ENCODE data around the gene USP17L30.
"Not testable (repeated sequence)": the region's sequence is repeated elsewhere in the genome, so short reads cannot be mapped to it uniquely, and the experiment has no call there.

USP17L30 gene, protein sequence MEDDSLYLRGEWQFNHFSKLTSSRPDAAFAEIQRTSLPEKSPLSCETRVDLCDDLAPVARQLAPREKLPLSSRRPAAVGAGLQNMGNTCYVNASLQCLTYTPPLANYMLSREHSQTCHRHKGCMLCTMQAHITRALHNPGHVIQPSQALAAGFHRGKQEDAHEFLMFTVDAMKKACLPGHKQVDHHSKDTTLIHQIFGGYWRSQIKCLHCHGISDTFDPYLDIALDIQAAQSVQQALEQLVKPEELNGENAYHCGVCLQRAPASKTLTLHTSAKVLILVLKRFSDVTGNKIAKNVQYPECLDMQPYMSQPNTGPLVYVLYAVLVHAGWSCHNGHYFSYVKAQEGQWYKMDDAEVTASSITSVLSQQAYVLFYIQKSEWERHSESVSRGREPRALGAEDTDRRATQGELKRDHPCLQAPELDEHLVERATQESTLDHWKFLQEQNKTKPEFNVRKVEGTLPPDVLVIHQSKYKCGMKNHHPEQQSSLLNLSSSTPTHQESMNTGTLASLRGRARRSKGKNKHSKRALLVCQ

GRCh38 chr4:9362829-9363228 lies at the start of gene USP17L30:
TSS of gene USP17L30 (plus strand) at chr4:9363129. CDS start at chr4:9363129, 0 bp downstream.
- not testable (repeated sequence) for DNase-seq

- not testable (repeated sequence) for DNase-seq
Observed at GRCh38 chr4:9324191-9324590, 38.7 kb upstream of the USP17L30 start.

GRCh38 chr4:9324865-9325264 lies 38.1 kb upstream of the USP17L30 start, which contains the start of gene USP17L24:
TSS of gene USP17L24 (plus strand) at chr4:9325165. CDS start at chr4:9325165, 0 bp downstream.
- DNase-seq: not testable (repeated sequence)

GRCh38 chr4:9329611-9330010 lies 33.3 kb upstream of the USP17L30 start, which contains the start of gene USP17L25:
TSS of gene USP17L25 (plus strand) at chr4:9329911. CDS start at chr4:9329911, 0 bp downstream.
- DNase-seq: not testable (repeated sequence)

GRCh38 chr4:9334358-9334757 lies 28.6 kb upstream of the USP17L30 start, which contains the start of gene USP17L26:
TSS of gene USP17L26 (plus strand) at chr4:9334658. CDS start at chr4:9334658, 0 bp downstream.
- not testable (repeated sequence) for DNase-seq

GRCh38 chr4:9339103-9339502 lies 23.8 kb upstream of the USP17L30 start, which contains the start of gene USP17L5:
TSS of gene USP17L5 (plus strand) at chr4:9339403. CDS start at chr4:9339403, 0 bp downstream.
- DNase-seq: not testable (repeated sequence)

DNA sequence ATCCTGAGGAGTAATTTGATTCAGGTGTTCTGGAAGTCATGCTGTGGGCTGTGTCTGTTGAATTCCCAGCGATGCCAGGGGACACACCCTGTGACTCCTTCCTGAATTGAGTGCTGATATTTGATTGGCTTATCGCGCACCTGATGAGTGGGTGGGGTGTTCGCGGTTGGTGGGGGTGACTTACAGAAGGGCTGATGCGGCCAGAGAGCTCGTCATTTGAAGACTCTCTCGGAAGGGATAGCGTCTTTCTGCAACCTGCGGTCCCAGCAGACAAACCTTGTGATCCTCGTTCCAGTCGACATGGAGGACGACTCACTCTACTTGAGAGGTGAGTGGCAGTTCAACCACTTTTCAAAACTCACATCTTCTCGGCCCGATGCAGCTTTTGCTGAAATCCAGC lies 19.1 kb upstream of the USP17L30 start, which contains the start of gene USP17L27:
USP17L27 (plus strand) TSS at position 301 of the 400 bp plus-strand sequence; CDS start at position 301, 0 bp downstream.
- not testable (repeated sequence) for DNase-seq

DNA sequence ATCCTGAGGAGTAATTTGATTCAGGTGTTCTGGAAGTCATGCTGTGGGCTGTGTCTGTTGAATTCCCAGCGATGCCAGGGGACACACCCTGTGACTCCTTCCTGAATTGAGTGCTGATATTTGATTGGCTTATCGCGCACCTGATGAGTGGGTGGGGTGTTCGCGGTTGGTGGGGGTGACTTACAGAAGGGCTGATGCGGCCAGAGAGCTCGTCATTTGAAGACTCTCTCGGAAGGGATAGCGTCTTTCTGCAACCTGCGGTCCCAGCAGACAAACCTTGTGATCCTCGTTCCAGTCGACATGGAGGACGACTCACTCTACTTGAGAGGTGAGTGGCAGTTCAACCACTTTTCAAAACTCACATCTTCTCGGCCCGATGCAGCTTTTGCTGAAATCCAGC lies 14.3 kb upstream of the USP17L30 start, which contains the start of gene USP17L28:
USP17L28 (plus strand) TSS at position 301 of the 400 bp plus-strand sequence; CDS start at position 301, 0 bp downstream.
- not testable (repeated sequence) for DNase-seq

GRCh38 chr4:9350866-9351265 lies 12.1 kb upstream of the USP17L30 start:
- not testable (repeated sequence) for DNase-seq

DNA sequence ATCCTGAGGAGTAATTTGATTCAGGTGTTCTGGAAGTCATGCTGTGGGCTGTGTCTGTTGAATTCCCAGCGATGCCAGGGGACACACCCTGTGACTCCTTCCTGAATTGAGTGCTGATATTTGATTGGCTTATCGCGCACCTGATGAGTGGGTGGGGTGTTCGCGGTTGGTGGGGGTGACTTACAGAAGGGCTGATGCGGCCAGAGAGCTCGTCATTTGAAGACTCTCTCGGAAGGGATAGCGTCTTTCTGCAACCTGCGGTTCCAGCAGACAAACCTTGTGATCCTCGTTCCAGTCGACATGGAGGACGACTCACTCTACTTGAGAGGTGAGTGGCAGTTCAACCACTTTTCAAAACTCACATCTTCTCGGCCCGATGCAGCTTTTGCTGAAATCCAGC lies 9.6 kb upstream of the USP17L30 start, which contains the start of gene USP17L29:
USP17L29 (plus strand) TSS at position 301 of the 400 bp plus-strand sequence; CDS start at position 301, 0 bp downstream.
- not testable (repeated sequence) for DNase-seq

DNA sequence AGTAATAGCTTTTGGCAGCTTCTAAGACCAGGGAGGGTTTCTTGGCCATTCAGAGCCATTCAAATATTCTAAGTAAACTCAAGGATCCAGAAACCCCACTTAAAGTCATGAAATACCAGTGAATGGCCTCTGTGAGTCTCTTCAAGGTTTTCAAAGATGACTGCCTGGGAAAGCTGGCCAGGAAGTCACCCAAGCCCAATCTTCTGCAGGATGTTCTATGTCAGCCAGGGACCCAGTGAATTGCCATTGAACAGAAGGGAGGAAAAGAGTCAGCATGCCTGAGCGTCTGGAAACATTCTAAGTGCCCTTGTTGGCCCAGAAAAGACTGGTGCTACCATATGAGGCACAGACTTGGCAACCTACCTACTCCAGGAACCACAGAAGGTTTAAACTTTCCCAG lies 17.0 kb downstream of the USP17L30 start:
- not testable (repeated sequence) for DNase-seq

GRCh38 chr4:9381012-9381534 lies 18.1 kb downstream of the USP17L30 start:
- peak; percentile 60 for DNase-seq

DNA sequence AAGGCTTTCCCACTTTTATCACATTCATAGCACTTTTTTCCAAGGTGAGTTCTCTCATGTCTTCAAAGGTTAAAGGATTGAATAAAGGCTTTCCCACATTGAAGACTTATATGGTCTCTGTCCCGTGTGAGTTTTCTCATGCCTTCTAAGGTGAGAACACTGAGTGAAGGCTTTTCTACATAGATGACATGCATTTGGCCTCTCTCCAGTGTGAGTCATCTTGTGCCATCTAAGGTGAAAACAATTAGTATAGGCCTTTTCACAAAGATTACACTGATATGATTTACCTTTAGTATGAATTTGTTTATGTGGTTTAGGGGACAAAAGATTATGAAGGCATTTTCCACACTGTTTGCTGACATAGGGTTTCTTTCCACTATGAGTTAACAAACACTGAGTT lies 21.2 kb downstream of the USP17L30 start:
- DNase-seq: no peak

DNA sequence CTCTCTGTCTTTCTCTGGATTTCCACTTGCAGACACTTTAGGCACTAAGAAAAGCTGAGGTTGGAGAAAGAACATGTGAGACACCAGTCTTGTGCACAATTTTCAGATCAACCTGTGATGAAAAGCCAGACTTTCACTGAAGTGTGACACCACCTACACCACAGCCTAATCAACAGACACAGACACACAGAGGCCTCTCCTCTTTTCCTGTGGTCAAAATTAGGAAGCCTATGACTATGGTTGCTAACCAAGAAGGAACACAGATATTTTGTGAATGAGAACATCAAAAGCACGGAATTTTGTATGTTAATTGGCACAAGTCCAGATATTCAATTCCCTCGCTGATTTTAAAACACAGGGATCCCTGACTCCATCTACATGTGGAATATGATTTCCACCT lies 26.1 kb downstream of the USP17L30 start:
- DNase-seq: not testable (repeated sequence)

DNA sequence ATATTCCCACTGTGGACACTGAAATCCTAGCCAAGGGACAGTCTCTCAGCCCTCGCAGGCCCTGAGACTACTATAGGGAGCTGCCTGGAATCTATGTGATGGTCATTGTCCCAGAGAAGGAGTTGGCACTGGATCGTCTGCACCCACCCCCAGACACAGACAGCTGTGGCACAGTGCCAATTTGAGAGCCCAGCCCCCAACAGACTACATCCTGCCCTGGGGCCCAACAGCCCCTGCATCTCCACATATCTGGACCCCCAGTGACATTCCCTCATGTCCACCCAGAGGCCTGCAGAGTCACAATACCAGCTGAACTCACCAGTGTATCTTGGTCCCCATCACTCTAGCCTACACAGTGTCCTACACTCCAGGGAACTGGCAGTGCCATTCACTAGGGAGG lies 42.8 kb downstream of the USP17L30 start:
- not testable (repeated sequence) for DNase-seq

DNA sequence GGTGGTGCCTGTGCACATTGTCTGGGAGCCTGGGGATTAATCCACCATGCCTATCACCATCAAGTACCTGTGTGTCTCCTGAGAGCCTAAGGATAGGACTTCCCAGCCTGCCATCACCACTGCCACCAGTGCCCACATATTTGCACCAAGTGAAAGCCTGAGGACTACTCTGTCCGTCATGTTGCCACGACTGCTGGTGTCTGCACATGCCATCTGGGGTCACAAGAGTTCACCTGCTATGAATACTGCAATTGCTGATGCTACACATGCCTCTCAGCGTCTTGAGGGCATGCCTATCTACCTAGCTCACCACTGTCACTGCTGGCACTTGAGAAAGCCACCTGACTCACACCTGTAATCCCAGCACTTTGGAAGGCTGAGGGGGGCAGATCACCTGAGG lies 43.6 kb downstream of the USP17L30 start:
- DNase-seq: not testable (repeated sequence)

GRCh38 chr4:9409793-9410192 lies 46.9 kb downstream of the USP17L30 start:
- no peak for DNase-seq
